ENCODE results near the gene PITPNM1. TPM values are rescaled to one million over a fixed set of nuclear protein-coding genes. Genes with fewer than 3 reads are reported as not detected.
"Not testable (repeated sequence)": the region's sequence is repeated elsewhere in the genome, so short reads cannot be mapped to it uniquely, and the experiment has no call there.

PITPNM1 gene
- total RNA-seq, 2 donors from 2014 or later: 8.6 to 24.4 TPM

- H3K4me1 ChIP-seq: no peaks in the 10 kb centered on the region
- ATAC-seq (no peak), DNase-seq (no peak)
- WGBS, 2 donors: 83 to 89% methylated on average over 2 to 9 of the region's 9 CpGs
- H3K36me3 ChIP-seq (replicated peaks in 1 of 2; ENCODE audit: insufficient read depth in 1 of 2, low read depth in 2 of 2): no peaks in the 10 kb centered on the region
- intact Hi-C loops (cut with DNase I): no loop called here
- no peak overlapping the region for H3K4me3 ChIP-seq
- no peak overlapping the region for H3K27ac ChIP-seq
- H3K27me3 ChIP-seq: no peaks in the 10 kb centered on the region
- H3K9me3 ChIP-seq: no peaks in the 10 kb centered on the region
- TF ChIP-seq CTCF (IDR thresholded peaks at IDR 0.05) (no peak), POLR2A (IDR thresholded peaks at IDR 0.05) (no peak)
These were observed 11.6 kb upstream of the PITPNM1 start for GRCh38 chr11:67516806-67517205.

GRCh38 chr11:67514116-67514515 lies 9.0 kb upstream of the PITPNM1 start:
- Histone ChIP-seq H3K27ac (no peak overlapping the region), H3K4me1 (peaks cover 1% of the 10 kb centered on the region), H3K27me3 (no peaks in the 10 kb centered on the region), H3K4me3 (no peak overlapping the region), H3K36me3 (replicated peaks in 1 of 2; ENCODE audit: insufficient read depth in 1 of 2, low read depth in 2 of 2) (no peaks in the 10 kb centered on the region), H3K9me3 (no peaks in the 10 kb centered on the region)
- ATAC-seq (no peak), DNase-seq (no peak)
- 68 to 75% methylated on average over 7 of the region's 7 CpGs for WGBS, 2 donors
- TF ChIP-seq CTCF (IDR thresholded peaks at IDR 0.05) (no peak), POLR2A (IDR thresholded peaks at IDR 0.05) (no peak)
- intact Hi-C loops (cut with DNase I): no loop called here

- H3K36me3 ChIP-seq (replicated peaks in 1 of 2; ENCODE audit: insufficient read depth in 1 of 2, low read depth in 2 of 2); ATAC-seq; H3K4me3 ChIP-seq; intact Hi-C loops (cut with DNase I); H3K9me3 ChIP-seq; H3K27ac ChIP-seq; H3K27me3 ChIP-seq; DNase-seq: not testable (repeated sequence)
- 94% methylated on average over 4 of the region's 4 CpGs for WGBS, 2 donors
- peaks cover 17% of the 10 kb centered on the region for H3K4me1 ChIP-seq
These were observed 6.4 kb upstream of the PITPNM1 start for GRCh38 chr11:67511558-67511957.

GRCh38 chr11:67510023-67510345 lies 4.8 kb upstream of the PITPNM1 start:
- Histone ChIP-seq H3K4me3 (no peak overlapping the region), H3K27ac (no peak overlapping the region), H3K27me3 (no peaks in the 10 kb centered on the region), H3K36me3 (replicated peaks in 1 of 2; ENCODE audit: insufficient read depth in 1 of 2, low read depth in 2 of 2) (no peaks in the 10 kb centered on the region), H3K4me1 (peaks cover 32% of the 10 kb centered on the region), H3K9me3 (no peaks in the 10 kb centered on the region)
- whole genome bisulfite sequencing, 2 donors: 53 to 57% methylated on average over 3 of the region's 3 CpGs
- ATAC-seq (no peak), DNase-seq (no peak)
- TF ChIP-seq POLR2A (IDR thresholded peaks at IDR 0.05) (no peak), CTCF (IDR thresholded peaks at IDR 0.05) (no peak)
- intact Hi-C loops (cut with DNase I): no loop called here

GRCh38 chr11:67508486-67509121 lies 3.4 kb upstream of the PITPNM1 start:
- Histone ChIP-seq H3K4me1 (peaks cover 43% of the 10 kb centered on the region), H3K4me3 (peak overlapping the region; percentile 25 to 39), H3K27ac (peak overlapping the region; percentile 97 to 99 (median 98)), H3K9me3 (no peaks in the 10 kb centered on the region), H3K27me3 (no peaks in the 10 kb centered on the region), H3K36me3 (replicated peaks in 1 of 2; ENCODE audit: insufficient read depth in 1 of 2, low read depth in 2 of 2) (no peaks in the 10 kb centered on the region)
- peak; percentile 99 to 100 (median 99) for DNase-seq
- WGBS, 2 donors: 0 to 1% methylated on average over 8 to 57 of the region's 57 CpGs
- ATAC-seq: peak; percentile 58
- TF ChIP-seq CTCF (IDR thresholded peaks at IDR 0.05): peak in 1 of 7 experiments; percentile 19
- peak in 2 of 3 donors; percentile 83 to 86 for TF ChIP-seq POLR2A (IDR thresholded peaks at IDR 0.05)
- intact Hi-C loops (cut with DNase I): no loop called here

All from body of pancreas (tissue), 4 donors.